Measurements from ENCODE around the gene NWD2. TPM values are rescaled to one million over a fixed set of nuclear protein-coding genes. Genes with fewer than 3 reads are reported as not detected.

NWD2 gene, protein sequence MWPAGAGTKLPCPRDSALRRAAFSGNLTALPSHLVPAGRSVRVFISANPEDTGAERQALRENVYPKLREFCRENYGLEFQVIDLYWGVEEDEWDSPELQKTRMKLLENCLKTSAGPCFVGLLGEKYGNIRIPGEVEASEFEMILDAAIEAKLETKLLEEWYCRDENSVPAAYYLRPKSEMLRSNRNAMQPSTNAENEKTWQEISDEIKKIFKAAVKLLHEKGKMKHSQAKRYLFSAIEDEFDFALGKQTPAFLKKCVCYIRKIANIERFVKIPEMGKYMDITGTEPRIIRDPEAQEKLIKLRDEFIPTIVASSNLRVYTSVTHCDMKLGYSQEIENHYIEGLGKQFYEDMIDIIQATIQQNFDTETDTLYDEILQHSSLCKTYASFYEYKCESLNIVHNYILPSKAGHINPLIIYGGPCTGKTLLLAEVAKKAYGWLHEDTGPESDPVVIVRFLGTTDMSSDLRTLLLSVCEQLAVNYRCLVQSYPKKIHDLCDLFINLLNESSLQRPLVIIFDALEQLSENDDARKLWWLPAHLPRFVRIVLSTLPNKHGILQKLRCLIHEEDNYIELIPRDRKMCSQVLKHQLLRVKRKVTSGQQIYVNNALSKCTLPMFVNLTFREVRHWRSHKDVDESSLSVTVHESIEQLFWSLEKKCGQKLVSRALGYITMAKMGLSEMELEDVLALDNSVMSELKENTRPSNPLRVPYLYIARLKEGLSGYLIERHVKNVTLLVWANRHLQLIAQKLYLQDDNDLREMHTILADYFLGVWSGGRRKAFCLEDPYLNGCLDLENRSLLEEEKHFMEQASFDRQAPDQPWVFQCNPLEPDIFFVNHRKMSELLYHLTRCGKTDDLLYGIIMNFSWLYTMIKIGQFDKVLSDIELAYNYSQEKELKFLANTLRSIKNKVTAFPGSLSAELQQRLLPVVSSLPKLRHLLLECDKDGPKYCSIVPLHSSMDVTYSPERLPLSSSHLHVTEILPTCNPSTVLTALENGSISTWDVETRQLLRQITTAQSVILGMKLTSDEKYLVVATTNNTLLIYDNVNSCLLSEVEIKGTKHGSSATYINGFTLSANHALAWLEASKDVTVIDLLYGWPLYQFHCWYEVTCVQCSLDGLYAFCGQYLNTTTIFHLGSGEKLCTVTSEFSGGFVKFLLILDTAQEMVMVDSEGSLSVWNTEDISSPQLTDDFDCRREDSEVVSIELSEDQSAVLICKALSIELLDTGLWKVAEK (N-terminal part only)
- 0.01 TPM in 2 of 5 replicates, not detected in the others for total RNA-seq (2022; extraction: Qiagen RNA extraction)

DNA sequence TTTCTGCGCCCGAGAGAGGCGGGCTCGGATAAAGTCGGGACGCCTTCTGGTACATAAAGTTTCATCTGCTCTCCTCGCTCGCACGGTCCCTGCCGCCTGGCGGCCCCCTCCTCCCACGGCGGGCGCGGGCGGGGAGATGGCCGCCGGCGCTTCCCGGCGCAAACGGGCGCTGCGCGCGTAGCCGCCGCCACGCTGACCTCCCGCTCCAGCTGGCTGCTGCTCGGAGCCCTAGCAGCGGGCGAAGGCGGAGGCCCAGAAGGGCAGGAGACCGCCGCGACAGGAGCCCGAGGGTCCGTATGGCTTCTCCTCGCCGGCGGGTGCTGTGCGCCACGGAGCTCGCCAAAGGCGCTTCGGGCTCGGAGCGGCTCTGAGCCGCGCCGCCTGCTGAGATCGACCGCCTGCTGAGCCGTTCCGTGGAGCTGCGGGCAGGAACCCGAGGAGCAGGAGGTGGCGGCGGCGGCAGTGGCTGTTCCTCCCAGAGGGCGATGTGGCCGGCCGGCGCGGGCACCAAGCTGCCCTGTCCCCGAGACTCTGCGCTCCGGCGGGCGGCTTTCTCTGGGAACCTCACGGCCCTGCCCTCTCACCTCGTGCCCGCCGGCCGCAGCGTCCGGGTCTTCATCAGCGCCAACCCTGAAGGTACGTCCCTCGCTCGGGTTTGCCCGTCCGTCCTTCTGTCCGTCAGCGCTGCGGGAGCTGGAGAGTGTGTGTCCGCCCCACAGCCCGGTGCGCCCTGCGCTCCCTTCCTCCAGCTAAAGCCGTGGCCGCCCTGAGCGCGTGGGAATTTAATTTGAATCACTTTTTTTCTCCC lies at the start of gene NWD2:
NWD2 (plus strand) TSS at position 161 of the 808 bp plus-strand sequence; CDS start at position 486, 325 bp downstream.

All from A549 treated with Hydrocortisone at 1 μM for 4 hours (cell line).